ENCODE data around the gene RELL2.
A peak's percentile ranks its signal among the peaks of the same experiment; 100 is the strongest.
"Not testable (repeated sequence)": the region's sequence is repeated elsewhere in the genome, so short reads cannot be mapped to it uniquely, and the experiment has no call there.

Gene RELL2, protein sequence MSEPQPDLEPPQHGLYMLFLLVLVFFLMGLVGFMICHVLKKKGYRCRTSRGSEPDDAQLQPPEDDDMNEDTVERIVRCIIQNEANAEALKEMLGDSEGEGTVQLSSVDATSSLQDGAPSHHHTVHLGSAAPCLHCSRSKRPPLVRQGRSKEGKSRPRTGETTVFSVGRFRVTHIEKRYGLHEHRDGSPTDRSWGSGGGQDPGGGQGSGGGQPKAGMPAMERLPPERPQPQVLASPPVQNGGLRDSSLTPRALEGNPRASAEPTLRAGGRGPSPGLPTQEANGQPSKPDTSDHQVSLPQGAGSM

DNA sequence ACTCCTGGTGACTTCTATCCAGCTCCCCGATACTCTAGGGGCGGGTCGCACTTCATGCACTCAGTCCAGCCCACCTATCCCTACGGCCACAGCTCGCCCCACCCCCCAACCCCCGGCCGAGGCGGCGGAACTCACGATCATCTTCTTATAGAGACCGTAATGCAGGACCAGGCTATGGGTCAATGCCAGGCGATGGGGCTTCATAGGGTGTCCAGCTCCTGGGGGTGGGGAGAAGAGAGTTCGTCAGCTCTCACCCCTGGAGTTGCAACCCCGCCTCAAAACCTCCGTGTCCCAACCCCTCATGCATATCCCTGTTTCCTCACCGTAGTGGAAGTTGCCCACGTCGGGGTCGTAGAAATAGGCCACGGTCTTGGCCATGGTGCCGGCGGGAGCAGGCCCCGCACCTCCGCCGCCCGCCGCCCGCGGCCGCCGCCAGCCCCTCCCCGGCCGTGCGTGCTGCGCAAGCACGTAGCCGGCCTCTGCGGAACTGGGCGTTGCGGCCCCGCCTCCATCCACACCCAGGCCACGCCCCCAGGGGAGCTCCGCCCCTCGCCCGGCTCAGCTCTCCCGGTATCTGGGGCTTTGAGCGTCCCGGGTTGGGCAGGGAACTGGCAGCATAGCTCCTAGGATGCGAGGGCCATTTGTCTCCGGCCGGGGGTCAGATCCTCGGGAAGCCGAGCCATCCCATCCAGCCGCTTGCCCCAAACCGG, at the start of gene RELL2, which contains the start of gene HDAC3:
TSS of gene RELL2 (plus strand) at position 585 of the 710 bp plus-strand sequence. CDS start 1,229 bp downstream, outside the sequence.
TSS of gene HDAC3 (minus strand) at position 437 of the 710 bp plus-strand sequence. CDS start at position 378, 59 bp downstream.
- DNase-seq (ENCODE audit: low read depth in 3 of 3) = peak; percentile 87 to 96 (median 92)

DNA sequence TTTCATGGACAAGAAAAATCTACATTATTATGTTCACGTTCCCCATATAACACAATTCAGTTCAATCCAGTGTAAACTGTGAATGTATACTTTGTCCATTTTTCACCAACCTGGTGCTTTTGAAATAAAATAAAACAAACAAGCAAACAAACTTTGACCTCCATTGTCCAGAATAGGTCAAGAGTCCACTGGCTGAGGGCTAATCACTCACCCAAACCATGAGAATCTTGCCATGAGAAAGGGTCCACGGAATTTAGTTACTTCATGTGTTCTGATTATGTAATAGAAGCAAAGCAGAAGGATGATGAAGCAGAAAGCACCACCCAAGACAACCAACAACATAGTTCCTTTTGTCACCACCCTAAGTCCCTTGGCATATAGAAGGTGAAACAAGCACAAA, 46.7 kb upstream of the RELL2 start:
- no peak for DNase-seq (ENCODE audit: low read depth in 3 of 3)

DNA sequence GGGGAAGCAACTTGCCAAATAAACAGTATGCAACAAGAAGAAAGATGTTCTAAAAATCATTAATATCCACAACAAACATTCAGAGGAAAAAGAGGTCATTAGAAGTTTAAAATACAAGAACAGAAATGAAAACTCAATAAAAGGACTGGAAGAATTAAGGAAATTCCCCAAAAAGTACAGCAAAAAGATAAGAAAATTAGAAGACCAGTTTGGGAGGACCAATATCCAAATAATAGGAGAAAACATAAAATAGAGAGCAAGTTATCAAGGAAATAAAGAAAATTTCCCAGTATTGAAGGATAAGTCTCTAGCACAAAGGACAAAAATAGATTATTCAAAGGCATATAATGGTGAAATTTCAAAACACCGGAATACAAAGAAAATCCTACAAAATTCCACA, 39.9 kb upstream of the RELL2 start:
- DNase-seq (ENCODE audit: low read depth in 3 of 3) = no peak

DNA sequence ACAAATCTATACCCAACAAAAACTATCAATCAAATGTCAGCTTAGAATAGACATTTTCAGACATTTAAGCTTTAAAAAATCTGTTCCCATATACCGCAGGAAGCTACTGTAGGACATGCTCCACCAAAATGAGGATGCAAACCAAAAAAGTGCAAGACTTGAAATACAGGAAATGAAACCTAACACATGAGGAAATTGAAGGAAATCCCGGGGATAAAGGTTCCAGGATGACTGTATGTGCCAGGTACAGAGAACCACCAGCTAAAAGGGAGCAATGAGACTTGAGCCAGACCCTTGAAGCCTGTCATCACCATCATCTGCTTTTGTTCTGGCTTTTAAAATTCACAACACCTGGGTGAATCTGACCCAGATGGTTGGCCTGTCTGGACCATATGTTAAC, 39.4 kb upstream of the RELL2 start:
- DNase-seq (ENCODE audit: low read depth in 3 of 3) = no peak

DNA sequence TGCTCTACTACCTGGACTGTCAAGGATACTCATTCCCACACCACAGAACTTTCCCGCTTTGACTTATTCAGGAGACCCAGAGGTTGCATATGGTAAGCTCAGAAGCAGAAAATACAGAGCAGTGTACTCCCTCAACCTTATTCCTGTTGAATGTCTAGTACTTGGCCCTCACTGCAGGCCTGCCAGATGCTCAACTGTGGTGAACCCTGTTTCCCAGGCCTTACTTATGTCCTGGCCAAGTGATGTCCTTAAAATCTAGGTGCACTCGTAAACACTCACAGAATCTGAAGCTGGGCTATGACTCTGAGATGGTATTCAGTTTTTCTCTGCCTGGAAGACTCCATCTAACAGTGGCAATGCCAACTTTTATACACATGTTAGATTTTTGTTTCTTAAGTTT, 39.0 kb upstream of the RELL2 start:
- no peak for DNase-seq (ENCODE audit: low read depth in 3 of 3)

DNA sequence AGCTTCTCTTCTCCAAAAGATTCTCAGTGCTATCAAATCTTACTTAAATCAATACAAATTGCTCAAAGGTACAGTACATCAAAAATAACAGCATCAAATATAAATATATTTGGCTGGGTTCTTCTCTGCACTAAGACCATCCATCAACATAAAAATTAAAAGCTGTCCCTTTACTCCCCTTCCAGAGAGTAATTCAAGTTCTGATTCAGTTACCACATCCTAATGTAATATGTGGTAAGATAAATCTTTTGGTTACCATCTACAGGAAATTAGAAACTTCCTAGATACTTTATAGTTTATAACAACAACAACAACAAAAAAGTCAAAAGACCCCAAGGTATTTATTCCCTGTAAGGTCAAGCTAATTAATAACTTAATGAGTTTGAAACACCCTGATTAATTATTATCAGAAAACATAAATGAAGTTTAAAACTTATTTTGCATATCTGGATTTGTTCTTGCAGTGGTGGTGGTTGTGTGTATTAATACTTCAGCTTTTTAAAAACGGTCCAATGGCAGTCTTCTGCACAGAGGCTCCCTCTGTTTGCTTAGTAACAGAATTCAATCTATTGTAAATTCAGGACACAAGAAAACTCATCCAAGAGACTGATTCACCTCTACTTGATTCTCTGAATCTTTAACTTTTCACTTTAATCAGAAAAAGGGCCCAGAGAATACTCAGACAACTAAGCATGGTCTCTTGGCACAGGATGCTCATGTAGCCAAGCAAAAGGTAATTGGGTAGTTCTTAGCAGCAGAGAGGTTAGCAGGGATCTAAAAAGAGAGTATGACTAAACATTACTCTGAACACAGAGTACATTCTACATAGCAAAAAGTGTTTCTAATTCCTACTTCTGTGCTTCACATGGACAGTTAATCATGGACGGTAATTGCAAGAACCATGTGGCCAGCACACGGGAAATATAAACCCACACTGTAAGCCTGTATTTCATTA, 38.1 kb upstream of the RELL2 start:
- no peak for DNase-seq (ENCODE audit: low read depth in 3 of 3)

DNA sequence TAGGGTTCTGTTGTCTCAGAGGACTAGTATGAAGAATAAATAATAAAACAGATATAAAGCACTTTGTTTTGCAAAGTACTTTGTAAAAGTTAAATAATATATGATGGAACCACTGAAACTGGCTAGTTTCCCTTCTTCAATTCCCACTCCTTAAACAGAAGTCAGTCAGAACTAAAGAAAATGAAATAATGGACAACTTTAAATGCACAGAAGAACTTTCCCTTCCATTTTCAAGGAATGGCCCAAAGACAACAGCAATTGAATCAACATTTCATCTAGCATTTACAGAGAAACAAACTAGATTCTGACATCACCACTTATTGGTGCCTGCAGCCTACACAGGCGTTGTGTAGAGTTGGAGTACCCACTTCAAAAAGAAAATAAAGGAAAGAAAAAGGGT, 34.2 kb upstream of the RELL2 start:
- no peak for DNase-seq (ENCODE audit: low read depth in 3 of 3)

DNA sequence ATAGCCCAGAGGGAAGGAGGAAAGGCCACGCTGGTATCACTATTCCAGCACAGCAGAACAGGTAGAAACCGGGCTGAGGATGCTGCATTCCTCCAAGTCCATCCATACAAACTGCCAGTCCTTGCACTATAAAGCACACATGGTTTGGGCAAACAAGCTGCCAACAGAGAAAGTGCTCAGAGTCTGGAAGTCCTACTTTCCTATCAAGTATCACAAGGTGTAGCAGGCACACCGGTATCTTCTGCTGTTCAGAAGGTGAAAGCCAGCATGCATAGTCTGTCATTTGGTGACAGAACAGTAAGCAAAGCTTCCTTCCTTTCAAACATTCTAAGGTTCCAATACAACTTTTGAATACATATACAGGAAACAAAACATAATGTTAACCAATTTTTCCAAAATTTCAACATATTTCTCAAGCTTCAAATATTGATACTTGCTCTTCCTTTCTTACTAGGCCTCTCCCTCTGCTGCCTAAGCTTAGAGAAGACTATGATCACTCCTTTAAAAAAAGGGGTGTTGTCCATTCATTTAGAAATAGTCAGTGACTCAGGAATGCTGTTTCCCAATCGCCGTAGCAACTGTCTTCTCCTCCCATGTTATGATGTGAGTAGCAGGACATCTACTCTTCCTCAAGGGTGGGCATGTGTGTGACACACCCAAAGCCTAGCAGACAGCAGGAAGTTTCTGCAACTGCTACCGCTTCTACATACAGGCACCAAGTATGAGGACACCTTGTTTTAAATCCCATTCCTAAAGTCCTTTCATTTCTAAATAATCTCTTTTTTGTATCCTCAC, 32.7 kb upstream of the RELL2 start:
- DNase-seq (ENCODE audit: low read depth in 3 of 3) = no peak

DNA sequence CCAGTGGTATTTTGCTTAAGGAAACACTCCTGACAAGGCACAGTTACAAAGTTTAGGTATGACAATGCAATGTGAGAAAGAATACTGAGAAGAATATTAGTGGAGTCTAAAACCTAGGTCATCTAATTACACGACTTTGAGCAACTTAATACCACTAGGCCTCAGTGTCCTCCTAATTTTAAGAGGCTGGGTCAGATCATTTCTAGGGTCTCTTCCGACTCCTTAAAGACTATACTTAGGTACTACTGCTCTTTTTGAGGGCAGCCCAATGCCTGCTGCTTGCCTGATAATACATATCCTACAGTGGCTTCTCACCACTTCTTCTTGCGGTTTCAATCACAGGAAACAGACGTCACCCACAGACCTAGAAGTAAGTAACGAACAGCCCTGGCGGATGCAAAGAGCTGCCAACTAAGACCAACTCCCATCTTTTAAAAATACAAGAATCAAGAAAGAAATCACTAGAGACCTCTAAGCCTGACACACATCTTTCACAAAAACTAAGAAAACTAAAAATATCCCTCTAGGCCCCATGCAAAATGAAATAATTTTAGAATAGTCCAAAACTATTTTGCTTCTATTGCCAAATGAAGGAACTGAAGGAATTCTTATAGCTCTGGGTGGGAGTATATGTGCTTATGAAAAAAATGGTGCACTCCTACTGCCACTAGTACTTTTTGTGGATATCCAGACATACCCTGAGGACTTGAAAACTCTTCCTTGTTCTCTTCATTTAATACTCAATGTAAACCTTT, 31.1 kb upstream of the RELL2 start:
- peak in 2 of 3 experiments; percentile 27 to 48 for DNase-seq (ENCODE audit: low read depth in 3 of 3)

DNA sequence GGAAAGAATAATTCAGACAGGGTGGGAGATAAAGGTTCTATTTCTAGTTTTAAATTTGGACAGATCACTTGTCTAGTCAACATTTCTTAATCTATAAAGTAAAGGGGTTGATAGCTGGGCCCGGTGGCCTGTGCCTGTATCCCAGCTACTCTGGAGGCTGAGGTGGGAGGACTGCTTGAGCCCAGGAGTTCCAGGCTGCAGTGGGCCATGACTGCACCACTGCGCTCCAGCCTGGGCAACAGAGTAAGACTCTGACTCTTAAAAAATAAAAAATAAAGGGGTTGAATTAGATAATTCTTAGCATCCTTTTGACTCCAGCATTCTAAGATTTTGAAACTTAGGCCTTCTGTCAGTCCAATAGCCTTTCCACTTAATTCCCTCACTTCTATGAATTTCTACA, 28.8 kb upstream of the RELL2 start:
- no peak for DNase-seq (ENCODE audit: low read depth in 3 of 3)

DNA sequence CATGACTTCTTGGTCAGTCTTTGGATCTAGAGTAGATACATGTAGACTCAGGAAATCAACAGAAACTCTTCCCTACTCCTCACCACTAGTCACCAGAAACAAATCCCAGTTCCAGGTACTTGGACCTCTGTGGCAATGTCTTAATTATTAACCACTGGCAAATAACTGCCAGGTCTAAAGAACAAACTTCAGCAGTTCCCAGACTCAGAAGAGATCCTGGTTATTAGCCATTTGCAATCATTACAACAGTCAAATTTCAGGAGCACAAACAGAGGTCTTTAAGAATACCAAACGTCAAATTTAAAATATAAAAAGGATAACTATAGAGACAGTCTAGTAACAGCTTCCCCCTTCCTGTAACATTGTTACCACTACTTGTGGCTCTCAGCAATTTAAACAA, 28.2 kb upstream of the RELL2 start:
- DNase-seq (ENCODE audit: low read depth in 3 of 3) = no peak

DNA sequence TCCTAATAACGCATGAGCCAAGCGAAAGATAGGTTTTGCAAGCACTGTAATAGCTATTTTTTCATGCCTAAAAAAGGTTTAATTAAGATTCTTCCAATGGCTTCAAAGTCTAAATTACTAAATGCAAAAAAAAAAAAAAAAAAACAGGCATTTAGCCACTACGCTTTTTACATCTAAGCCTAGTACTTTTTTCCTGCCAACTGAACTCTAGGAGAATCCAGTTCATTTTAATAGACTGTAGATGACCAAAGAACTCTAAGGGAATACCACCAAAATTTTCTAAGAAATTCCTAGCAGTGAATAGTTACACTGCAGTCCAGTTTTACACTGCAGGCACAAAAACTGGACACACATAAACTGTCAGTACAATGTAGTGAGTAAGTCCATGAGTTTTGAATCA, 27.8 kb upstream of the RELL2 start:
- DNase-seq (ENCODE audit: low read depth in 3 of 3) = no peak

DNA sequence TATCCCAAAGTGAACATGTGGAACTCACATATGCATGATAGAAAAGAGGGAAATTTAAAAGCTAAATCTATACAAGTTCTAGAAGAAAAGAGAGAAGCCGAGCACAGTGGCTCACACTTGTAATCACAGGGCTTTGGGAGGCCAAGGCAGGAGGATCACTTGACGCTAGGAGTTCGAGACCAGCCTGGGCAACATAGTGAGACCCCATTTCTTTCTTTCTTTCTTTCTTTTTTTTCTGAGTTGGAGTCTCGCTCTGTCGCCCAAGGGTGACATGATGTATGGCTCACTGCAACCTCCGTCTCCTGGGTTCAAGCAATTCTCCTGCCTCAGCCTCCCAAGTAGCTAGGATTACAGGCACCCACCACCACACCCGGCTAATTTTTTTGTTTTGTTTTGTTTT, 26.9 kb upstream of the RELL2 start:
- not testable (repeated sequence) for DNase-seq (ENCODE audit: low read depth in 3 of 3)

DNA sequence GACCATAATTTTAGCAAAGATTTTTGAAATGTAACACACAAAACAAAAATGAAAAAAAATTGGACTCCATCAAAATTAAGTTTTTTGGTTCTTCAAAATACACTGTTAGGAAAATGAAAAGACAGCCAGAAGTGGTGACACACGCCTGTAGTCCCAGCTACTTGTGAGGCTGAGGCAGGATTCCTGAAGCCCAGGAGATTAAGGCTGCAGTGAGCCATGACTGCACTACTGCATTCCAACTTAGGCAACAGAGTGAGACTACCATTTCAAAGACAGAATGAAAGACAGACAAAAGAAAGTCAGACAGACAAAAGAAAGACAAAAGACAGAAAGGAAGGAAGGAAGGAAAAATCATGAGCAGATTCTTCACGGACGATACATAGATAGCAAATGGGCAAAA, 25.5 kb upstream of the RELL2 start:
- DNase-seq (ENCODE audit: low read depth in 3 of 3) = no peak

DNA sequence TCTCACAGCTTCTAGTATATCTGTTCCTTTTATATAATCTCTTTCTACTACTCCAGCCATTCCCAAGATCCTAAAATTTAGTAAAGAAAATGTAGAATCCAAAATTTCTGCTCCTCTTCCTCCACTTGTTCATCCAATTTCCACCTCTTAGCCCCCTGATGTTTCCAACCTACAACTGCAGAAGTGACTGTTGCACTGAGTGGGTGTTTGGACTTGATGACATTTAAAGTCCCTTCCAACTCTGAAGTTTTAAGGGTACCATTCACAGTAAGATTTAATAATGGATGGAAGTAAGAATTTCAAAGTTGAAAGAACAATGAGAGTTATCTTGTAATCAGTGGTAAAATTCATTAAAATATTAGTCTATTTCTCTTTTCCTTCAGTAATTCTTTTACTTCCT, 23.5 kb upstream of the RELL2 start:
- no peak for DNase-seq (ENCODE audit: low read depth in 3 of 3)

DNA sequence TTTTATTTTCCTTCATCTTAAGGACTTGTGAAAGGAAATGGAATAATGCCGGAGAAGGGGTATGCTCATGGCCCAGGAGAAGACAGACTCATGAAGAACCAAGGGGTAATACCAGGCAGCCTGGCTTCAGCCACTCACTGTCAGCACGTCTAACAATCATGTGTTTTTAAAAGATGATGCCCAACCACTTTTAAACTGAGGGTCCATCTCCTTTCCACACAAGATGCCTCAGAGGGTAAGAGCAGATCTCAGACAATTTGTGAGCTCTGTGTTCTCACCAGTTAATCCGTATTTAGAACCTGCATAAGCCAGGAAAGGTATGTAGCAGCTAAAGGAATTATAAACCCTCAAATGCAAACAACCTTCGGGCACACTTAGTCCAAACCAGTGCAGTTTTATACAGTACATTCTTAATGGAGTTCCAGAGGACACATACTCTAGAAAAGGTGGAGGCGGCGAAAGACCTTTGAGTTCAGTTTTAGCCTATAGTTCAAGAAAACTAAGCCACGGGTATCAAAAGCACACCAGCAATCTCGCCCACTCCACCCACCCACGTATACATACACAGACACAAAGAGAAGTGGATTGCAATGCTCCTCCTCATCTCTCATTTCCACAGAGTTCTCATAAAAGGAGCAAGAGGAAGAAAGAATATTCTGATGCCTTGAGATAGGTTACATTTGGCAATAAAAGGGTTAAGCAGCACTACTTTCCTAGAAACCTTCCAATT, 20.6 kb upstream of the RELL2 start:
- peak in 2 of 3 experiments; percentile 16 to 24 for DNase-seq (ENCODE audit: low read depth in 3 of 3)

DNA sequence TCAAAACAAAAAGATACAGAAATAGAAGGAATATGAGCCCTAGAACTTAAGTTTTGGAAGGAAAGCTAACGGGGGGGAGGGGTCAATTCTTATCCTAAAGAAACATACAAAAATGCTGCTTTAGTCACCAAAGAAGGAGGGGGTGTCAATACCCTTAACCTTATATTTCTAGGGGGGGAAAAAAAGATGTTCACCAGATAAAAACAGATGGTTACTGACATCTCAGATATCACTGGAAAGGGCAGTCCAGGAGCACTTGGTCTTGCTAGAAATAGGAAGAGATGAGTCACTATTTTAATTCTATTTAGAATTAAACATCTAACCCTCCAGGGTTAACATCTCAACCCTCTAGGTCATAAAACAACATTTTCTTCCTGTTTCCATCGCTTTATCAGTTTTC, 19.7 kb upstream of the RELL2 start:
- DNase-seq (ENCODE audit: low read depth in 3 of 3) = no peak

DNA sequence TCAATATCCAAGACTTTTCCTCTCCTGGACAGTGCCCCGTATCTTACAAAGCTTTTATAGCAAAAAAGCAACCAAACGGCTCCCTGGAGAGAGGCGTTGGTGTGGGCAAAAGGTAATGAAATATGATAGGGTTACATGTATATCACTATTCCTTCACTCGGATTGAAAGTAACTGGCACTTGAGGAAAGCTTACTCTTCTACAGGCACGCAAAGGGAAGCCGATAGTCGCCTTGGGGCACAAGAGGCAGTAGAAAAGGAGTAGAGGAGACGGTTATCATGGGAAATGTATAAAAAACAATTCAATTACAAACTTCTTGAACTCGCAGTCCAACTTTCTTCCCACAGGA, 19.1 kb upstream of the RELL2 start:
- DNase-seq (ENCODE audit: low read depth in 3 of 3) = no peak

DNA sequence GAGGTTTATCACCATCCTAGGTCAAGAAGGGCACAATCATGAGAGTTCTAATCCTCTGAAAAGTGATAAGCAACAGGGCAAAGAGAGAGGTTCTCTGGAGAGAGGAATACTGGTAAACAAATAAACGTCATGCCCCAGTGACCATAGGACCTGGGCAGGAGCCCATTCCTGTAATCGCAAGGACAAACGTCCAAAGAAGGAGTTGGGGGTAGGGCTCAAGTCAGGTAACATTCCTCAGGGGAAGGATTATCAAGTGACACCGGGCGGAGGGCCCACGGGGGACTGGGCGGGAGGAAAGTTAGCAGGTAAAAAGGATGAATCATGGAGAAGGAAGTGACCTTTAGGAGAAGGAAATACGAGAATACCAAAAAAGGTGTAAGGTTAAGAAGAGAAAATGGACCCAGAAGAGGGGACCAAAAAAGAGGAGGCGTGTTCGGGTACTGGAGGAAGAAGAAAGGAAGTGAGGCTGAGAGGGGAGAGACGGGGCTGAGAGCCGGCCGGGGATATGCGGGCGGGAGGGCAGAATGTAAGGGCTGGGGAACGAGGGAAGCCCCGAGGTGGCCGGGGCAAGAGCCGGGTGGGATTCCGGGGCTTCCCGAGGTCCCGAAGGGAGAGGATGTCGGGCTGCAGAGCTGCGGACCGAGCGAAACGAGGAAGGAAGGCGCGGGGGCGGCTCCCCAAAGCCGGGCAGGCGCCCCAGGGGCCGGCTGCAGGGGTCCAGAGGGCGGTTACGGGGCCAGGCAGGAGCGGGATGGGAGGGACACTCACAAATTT, 18.6 kb upstream of the RELL2 start:
- peak; percentile 15 to 34 (median 33) for DNase-seq (ENCODE audit: low read depth in 3 of 3)
